Vagina (tissue), 2 donors: ENCODE measurements around the gene PI4K2B.

Experiments used
- POLR2A ChIP-seq, 2 donors: fragments of 450-650 bp; IDR thresholded peaks; one replicate each; pipeline ENCODE4 v1.6.1; 2017; ENCODE audit warnings: antibody characterized with exemption in 2 of 2, mild to moderate bottlenecking in 2 of 2, moderate library complexity in 2 of 2
- POLR2AphosphoS5 ChIP-seq, 2 donors: sonication (generic); formaldehyde crosslinking; IDR thresholded peaks; one replicate each; pipeline ENCODE4 v1.9.0; 2017; ENCODE audit warnings: antibody characterized with exemption in 2 of 2, mild to moderate bottlenecking in 2 of 2, low read depth in 1 of 2; ENCODE audit not compliant: insufficient read depth in 1 of 2
- TF ChIP-seq, protein P1 (sequence below), 3 experiments: fragments of 450-650 bp in 2 of 3; fragments of 200-600 bp in 1 of 3; sonication (generic) in 1 of 3; IDR thresholded peaks; one replicate each; pipeline ENCODE4 v1.5.1; 2017 to 2019; ENCODE audit warnings: antibody characterized with exemption in 3 of 3, mild to moderate bottlenecking in 2 of 3, moderate library complexity in 2 of 3

DNA sequence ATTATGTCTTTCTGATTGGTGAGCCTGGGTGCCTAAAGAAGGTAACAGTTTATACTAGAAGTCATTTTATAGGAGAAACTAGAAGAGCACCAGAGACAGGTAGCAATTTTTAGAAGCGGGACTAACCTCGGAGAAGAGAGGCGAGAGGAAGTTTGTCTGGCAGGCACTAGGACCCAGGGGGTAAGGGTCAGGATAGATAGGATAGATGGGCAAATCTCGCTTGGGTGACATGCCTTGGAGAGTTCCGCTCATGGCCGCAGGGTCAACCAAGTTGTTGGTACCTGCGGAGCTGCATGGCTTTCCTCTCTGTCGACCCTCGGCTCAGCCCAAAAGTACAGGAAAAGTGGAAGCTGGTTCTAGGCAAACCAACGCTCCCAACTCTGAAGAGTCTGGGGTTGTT, 11.3 kb downstream of the PI4K2B start:
- TF ChIP-seq, protein P1, sequence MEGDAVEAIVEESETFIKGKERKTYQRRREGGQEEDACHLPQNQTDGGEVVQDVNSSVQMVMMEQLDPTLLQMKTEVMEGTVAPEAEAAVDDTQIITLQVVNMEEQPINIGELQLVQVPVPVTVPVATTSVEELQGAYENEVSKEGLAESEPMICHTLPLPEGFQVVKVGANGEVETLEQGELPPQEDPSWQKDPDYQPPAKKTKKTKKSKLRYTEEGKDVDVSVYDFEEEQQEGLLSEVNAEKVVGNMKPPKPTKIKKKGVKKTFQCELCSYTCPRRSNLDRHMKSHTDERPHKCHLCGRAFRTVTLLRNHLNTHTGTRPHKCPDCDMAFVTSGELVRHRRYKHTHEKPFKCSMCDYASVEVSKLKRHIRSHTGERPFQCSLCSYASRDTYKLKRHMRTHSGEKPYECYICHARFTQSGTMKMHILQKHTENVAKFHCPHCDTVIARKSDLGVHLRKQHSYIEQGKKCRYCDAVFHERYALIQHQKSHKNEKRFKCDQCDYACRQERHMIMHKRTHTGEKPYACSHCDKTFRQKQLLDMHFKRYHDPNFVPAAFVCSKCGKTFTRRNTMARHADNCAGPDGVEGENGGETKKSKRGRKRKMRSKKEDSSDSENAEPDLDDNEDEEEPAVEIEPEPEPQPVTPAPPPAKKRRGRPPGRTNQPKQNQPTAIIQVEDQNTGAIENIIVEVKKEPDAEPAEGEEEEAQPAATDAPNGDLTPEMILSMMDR (IDR thresholded peaks at IDR 0.05): no peak
- TF ChIP-seq POLR2A (IDR thresholded peaks at IDR 0.05): no peak
- TF ChIP-seq POLR2AphosphoS5 (IDR thresholded peaks at IDR 0.05; ENCODE audit: insufficient read depth in 1 of 2, low read depth in 1 of 2): no peak
